ENCODE results near the gene CCDC43.

DNA sequence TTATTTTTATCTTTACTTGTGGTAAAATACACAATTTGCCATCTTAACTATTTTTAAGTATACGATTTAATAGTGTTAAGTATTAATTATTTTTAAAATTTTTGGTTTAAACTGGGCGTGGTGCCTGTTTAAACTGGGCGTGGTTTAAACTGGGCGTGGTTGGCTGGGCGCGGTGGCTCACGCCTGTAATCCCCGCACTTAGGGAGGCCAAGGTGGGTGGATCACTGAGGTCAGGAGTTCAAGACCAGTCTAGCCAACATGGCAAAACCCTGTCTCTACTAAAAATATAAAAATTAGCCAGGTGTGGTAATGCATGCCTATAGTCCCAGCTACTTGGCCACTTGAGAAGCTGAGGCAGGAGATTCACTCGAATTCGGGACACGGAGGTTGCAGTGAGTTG is 4.0 kb upstream of the CCDC43 start:
- TF ChIP-seq, protein P1, sequence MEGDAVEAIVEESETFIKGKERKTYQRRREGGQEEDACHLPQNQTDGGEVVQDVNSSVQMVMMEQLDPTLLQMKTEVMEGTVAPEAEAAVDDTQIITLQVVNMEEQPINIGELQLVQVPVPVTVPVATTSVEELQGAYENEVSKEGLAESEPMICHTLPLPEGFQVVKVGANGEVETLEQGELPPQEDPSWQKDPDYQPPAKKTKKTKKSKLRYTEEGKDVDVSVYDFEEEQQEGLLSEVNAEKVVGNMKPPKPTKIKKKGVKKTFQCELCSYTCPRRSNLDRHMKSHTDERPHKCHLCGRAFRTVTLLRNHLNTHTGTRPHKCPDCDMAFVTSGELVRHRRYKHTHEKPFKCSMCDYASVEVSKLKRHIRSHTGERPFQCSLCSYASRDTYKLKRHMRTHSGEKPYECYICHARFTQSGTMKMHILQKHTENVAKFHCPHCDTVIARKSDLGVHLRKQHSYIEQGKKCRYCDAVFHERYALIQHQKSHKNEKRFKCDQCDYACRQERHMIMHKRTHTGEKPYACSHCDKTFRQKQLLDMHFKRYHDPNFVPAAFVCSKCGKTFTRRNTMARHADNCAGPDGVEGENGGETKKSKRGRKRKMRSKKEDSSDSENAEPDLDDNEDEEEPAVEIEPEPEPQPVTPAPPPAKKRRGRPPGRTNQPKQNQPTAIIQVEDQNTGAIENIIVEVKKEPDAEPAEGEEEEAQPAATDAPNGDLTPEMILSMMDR (IDR thresholded peaks at IDR 0.05) = no peak
- TF ChIP-seq EZH2phosphoT487 (IDR thresholded peaks at IDR 0.05) (no peak), EZH2 (IDR thresholded peaks at IDR 0.05) (no peak)
